Activated CD4-positive, alpha-beta T cell treated with anti-CD3 and anti-CD28 coated beads for 1 hour (primary cell): Measurements from ENCODE around the gene GLTPD2.

Experiments
- DNase-seq: peaks from one replicate; pipeline ENCODE4 v3.0.0-alpha.2; 2020

GLTPD2 gene

GRCh38 chr17:4788807-4789700, at the start of gene GLTPD2:
TSS of gene GLTPD2 (plus strand) at chr17:4788964. CDS start at chr17:4789012, 48 bp downstream.
- no peak for DNase-seq

DNA sequence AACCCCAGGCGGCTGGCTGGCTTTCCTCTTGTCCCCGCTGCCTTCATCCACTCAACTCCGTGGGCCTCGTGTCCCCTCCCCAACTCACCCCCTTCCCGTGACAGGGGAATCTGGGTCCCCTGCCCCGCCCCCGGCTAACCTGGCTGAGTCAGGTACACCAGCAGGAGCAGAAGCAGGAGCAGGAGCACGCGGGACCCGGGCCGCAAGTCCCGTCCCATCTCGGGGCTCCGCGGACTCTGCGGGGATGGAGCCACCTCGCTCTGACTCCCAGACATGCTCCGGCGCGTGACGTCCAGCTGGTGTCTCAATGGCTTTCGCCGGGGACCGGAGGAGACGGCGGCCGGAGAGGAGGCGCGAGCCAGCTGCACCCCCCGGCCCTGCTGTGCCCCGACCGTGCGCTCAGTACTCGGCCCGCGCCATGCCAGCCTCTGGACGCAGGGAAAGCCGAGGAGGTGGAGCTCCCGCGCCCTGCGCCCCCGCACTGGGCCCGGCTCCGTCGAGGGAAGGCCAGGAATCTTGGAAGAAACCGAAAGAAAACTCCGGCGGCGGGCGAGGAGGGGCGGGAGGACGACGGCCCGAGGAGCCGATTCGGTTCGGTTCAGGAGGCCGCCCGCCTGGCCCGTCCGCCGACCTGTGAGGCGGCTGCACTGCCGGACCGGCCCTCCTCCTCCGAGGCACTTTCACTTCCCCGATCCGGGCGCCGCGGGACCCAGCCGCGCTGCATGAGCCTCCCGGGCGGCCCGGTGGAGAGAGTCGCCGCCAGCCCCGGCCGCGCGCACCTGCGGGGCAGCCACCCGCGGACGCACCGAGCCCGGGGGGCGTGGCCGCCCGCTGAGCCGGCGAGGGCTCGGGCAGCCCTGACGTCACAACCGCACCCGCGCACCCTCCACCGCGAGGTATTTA, 49.4 kb upstream of the GLTPD2 start, which contains the start of the genes CXCL16 and ZMYND15:
TSS of gene CXCL16 (minus strand) at position 807 of the 903 bp plus-strand sequence. CDS start at position 218, 589 bp downstream.
TSS of gene ZMYND15 (plus strand) at position 712 of the 903 bp plus-strand sequence. CDS start 716 bp downstream, outside the sequence.
- DNase-seq, result peak; percentile 46

DNA sequence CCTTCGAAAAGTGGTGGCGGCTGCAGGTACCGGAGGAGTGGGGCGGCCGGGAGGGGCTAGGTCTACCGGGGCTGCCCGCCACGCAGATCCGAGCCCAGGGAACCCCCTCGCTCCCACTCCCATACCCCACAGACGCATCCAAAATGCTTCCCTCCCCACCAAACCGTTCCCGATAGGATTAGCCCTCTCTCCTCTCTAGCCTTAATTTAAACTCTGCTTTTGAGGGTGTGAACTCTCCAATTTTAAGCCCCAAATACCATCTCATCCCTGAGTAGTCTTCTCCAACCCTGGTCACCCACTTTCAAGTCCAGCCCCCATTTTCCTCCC, 48.8 kb upstream of the GLTPD2 start:
- no peak for DNase-seq

DNA sequence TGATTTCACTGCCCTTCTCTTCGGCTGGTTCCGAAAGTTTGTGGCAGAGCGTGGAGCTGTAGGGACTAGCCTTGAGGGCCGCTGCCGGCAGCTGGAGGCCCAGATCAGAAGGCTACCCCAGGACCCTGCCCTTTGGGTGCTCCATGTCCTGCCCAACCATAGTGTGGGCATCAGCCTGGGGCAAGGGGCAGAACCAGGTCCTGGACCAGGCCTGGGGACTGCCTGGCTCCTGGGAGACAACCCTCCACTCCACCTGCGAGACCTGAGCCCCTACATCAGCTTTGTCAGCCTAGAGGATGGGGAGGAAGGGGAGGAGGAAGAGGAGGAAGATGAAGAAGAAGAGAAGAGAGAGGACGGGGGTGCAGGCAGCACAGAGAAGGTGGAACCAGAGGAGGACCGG, 48.2 kb upstream of the GLTPD2 start:
- no peak for DNase-seq

GRCh38 chr17:4741544-4741943, 47.2 kb upstream of the GLTPD2 start:
- DNase-seq, result no peak

DNA sequence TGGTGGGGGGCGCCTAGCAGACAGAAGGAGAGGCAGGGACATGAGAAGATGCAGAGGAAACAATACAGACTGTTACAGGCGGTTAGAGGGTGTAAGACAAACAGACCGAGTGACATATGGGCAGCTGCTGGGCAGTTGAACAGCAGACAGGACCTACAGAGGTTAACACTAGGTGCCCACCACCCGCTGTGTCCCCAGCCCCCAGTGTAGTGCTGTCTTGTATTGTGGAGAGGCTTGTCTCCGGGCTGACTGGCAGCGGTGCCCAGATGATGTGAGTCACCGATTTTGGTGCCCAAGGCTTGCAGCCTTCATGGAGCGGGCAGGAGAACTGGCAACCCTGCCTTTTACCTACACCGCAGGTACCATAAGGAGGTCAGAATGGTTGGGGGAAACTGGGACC, 46.6 kb upstream of the GLTPD2 start:
- no peak for DNase-seq

DNA sequence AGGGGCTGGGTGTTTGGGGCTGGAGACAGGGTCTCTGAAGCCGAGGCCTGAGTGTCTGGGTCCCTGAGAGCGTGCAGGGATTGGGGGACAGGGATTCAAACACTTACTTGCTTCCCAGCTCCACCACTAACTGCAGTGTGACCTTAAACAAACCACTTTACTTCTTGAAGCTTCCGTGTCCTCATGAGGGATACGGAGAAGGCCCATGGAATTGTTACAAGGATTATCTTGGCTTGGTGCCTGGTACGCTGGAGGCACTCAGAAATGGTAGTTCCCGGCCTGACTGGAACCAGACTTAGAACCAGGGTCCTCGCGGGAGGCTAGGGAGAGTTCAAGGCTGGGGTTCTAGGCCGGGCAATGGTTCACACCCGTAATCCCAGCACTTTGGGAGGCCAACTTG, 46.1 kb upstream of the GLTPD2 start:
- DNase-seq, result no peak

GRCh38 chr17:4743216-4743615, 45.5 kb upstream of the GLTPD2 start:
- DNase-seq, result no peak

DNA sequence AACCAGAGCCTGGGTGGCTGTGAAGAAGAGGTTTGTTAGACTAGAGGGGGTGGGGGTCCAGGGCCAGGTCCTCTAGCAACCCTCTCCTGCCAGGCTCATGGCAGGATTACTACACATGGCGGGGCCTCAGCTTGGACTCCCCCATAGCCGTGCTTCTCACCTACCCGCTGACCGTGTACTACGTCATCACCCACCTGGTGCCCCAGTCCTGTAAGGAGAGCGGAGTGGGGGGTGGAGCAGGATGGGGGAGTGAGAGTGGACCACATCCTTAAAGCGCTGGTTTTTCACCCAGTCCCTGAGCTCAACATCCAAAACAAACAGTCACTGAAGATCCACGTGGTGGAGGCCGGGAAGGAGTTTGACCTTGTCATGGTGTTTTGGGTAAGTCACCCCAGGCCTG, 44.9 kb upstream of the GLTPD2 start:
- no peak for DNase-seq

GRCh38 chr17:4744999-4745969, 43.5 kb upstream of the GLTPD2 start:
- no peak for DNase-seq

GRCh38 chr17:4747847-4748246, 40.9 kb upstream of the GLTPD2 start:
- no peak for DNase-seq

- no peak for DNase-seq
Measured at GRCh38 chr17:4748686-4749085, 40.1 kb upstream of the GLTPD2 start.

DNA sequence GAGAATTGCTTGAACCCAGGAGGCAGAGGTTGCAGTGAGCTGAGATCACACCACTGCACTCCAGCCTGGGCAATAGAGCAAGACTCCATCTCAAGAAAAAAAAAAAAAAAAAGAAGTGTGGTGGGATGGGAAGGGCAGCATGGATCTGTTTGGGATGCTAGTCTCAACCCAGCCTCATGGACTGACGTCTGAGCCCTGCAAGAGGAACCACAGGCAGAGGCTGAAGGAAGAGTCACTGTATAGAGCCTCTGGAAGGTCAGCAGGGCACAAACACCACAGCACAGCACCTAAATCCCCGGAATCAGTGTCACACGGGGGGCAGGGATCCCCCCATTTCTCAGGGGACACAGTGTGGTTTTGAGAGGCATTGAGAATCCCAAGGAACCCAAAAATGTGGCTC, 38.2 kb upstream of the GLTPD2 start:
- DNase-seq, result no peak

GRCh38 chr17:4751932-4752331, 36.8 kb upstream of the GLTPD2 start:
- no peak for DNase-seq

- DNase-seq, result no peak
Measured at GRCh38 chr17:4753392-4753791, 35.4 kb upstream of the GLTPD2 start.

GRCh38 chr17:4759776-4760236, 29.0 kb upstream of the GLTPD2 start:
- no peak for DNase-seq

- no peak for DNase-seq
Measured at GRCh38 chr17:4764595-4764994, 24.2 kb upstream of the GLTPD2 start.

GRCh38 chr17:4766201-4766600, 22.6 kb upstream of the GLTPD2 start:
- no peak for DNase-seq

DNA sequence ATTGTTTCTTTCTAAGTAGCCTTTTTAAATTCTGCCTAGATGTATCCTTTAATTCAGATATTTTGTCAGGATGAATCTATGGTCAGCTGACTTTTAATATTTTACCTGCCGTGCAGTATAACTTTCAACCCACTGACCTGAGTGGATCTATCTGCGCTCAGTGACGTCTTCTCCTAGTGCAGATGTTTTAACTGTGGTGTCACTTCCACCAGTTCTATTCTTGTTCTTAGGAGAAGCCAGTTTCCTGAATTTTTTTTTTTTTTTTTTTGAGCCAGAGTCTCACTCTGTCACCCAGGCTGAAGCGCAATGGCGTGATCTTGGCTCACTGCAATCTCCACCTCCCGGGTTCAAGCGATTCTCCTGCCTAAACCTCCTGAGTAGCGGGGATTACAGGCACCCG, 22.0 kb upstream of the GLTPD2 start:
- DNase-seq, result no peak

DNA sequence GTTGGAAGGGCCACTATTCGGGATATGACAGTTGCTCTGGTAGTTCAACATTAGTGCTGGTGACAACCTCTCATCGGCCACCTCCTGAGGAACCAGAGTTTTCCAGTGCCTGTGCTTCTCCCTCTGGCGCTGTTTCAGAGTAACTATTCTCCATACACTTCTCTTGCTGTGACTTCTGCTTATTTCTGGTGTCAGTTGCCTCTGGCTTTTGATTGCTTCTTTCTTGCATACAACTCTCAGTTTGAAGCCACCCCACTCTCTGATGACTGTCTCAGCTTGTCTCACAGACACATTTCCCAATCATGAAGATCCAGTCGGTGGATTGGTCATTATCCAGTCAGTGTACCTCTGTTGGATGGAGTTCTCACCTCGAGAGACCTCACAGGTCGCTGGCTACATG, 20.5 kb upstream of the GLTPD2 start:
- no peak for DNase-seq

GRCh38 chr17:4769628-4770027, 19.1 kb upstream of the GLTPD2 start:
- no peak for DNase-seq

DNA sequence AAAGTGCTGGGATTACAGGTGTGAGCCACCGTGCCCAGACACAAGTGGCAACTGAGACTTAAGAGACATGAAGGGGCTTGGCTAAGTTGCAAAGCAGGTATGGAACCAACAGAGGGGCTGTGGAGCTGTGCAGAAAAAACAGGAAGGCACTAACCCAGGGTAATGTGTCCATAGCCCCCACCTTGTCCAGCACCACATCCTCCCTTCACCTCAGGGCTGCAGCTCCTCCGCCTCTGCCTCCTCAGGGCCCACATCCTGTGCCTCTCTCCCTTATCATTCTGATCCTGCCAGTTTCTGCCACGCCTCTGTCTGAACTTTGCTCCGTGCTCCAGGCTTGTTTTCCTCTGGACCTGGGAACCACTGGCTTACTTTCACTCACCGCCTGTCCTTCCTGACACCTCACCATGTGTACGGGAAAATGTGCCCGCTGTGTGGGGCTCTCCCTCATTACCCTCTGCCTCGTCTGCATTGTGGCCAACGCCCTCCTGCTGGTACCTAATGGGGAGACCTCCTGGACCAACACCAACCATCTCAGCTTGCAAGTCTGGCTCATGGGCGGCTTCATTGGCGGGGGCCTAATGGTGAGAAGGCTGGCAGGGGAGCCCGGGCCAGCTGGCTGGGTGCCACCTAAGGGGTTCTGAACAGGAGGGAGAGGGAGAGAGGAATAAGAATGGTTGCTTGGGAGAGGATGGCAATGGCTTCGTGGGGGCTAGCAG, 17.1 kb upstream of the GLTPD2 start, which contains the start of gene TM4SF5:
TSS of gene TM4SF5 (plus strand) at position 368 of the 716 bp plus-strand sequence. CDS start at position 405, 37 bp downstream.
- DNase-seq, result no peak
